Ecto neural progenitor cell (in vitro differentiated cells): ENCODE measurements around the gene TC2N.
"Not testable (repeated sequence)": the region's sequence is repeated elsewhere in the genome, so short reads cannot be mapped to it uniquely, and the experiment has no call there.

ENCODE experiments used
- DNase-seq: peaks from one replicate; pipeline ENCODE4 v3.0.0-alpha.2; 2018; ENCODE audit warnings: low spot score

The TC2N gene

GRCh38 chr14:91889477-91890211 is 22.3 kb upstream of the TC2N start:
- no peak for DNase-seq

- peak; percentile 59 for DNase-seq
Observed at GRCh38 chr14:91888641-91889476, 21.5 kb upstream of the TC2N start.

- DNase-seq = no peak
Observed at GRCh38 chr14:91886961-91887360, 19.6 kb upstream of the TC2N start.

GRCh38 chr14:91885839-91886238 is 18.5 kb upstream of the TC2N start:
- no peak for DNase-seq

- DNase-seq = no peak
Observed at GRCh38 chr14:91885113-91885712, 17.9 kb upstream of the TC2N start.

GRCh38 chr14:91884664-91885063 is 17.3 kb upstream of the TC2N start:
- no peak for DNase-seq

GRCh38 chr14:91883753-91884152 is 16.4 kb upstream of the TC2N start:
- DNase-seq = no peak

- DNase-seq = no peak
Observed at GRCh38 chr14:91882776-91883175, 15.4 kb upstream of the TC2N start.

GRCh38 chr14:91882369-91882768 is 15.0 kb upstream of the TC2N start:
- no peak for DNase-seq

GRCh38 chr14:91879196-91879595 is 11.9 kb upstream of the TC2N start:
- no peak for DNase-seq

GRCh38 chr14:91878274-91878673 is 10.9 kb upstream of the TC2N start:
- no peak for DNase-seq

- DNase-seq = no peak
Observed at GRCh38 chr14:91877376-91877915, 10.1 kb upstream of the TC2N start.

GRCh38 chr14:91876492-91876891 is 9.2 kb upstream of the TC2N start:
- no peak for DNase-seq

- no peak for DNase-seq
Observed at GRCh38 chr14:91875525-91876286, 8.4 kb upstream of the TC2N start.

- no peak for DNase-seq
Observed at GRCh38 chr14:91873471-91874415, 6.4 kb upstream of the TC2N start.

GRCh38 chr14:91872517-91873470 is 5.5 kb upstream of the TC2N start:
- no peak for DNase-seq

- no peak for DNase-seq
Observed at GRCh38 chr14:91872011-91872501, 4.7 kb upstream of the TC2N start.

GRCh38 chr14:91871401-91871800 is 4.1 kb upstream of the TC2N start:
- DNase-seq = not testable (repeated sequence)

- DNase-seq = no peak
Observed at GRCh38 chr14:91870890-91871289, 3.6 kb upstream of the TC2N start.
